DND-41 (cell line): ENCODE data around the gene OR52J3.

Experiments used
- ATAC-seq: fragments of 200-7000 bp; cut with Tn5 transposase; 3 replicates; pipeline ENCODE4 v1.9.1; 2021; ENCODE audit warnings: low read depth; ENCODE audit not compliant: insufficient read depth
- DNase-seq: peaks from one replicate; pipeline ENCODE4 v3.0.0-alpha.2; 2020
- H2AFZ ChIP-seq: 2 replicates; pipeline ENCODE4 v1.6.0; 2012; ENCODE audit warnings: low read depth, low read length
- H3K27ac ChIP-seq: 2 replicates; pipeline ENCODE4 v1.5.1; 2012; ENCODE audit warnings: low read length, inconsistent platforms
- H3K27me3 ChIP-seq: fragments of 200-600 bp; sonication (generic); 2 replicates; pipeline ENCODE4 v1.6.0; 2012; ENCODE audit warnings: low read length, mild to moderate bottlenecking, inconsistent platforms; ENCODE audit not compliant: insufficient read depth, poor library complexity
- H3K36me3 ChIP-seq: 2 replicates; pipeline ENCODE4 v1.5.1; 2012; ENCODE audit warnings: low read length, inconsistent platforms; ENCODE audit not compliant: insufficient read depth
- H3K4me1 ChIP-seq: 2 replicates; pipeline ENCODE4 v1.5.1; 2012; ENCODE audit warnings: mild to moderate bottlenecking, low read length; ENCODE audit not compliant: insufficient read depth
- H3K4me2 ChIP-seq: 2 replicates; pipeline ENCODE4 v1.6.0; 2012; ENCODE audit warnings: mild to moderate bottlenecking, moderate library complexity, low read length, inconsistent platforms; ENCODE audit not compliant: insufficient read depth
- H3K4me3 ChIP-seq, 2 experiments: fragments of 200-600 bp in 1 of 2; shearing (Covaris generic) in 1 of 2; 2 replicates each; pipeline ENCODE4 v1.5.1; 2012 to 2016; ENCODE audit warnings: inconsistent platforms in 2 of 2, low read length in 2 of 2, mild to moderate bottlenecking in 2 of 2, low read depth in 1 of 2, moderate library complexity in 1 of 2
- H3K79me2 ChIP-seq: 2 replicates; pipeline ENCODE4 v1.6.0; 2012; ENCODE audit warnings: low read length, inconsistent platforms; ENCODE audit not compliant: insufficient read depth
- H3K9ac ChIP-seq: 2 replicates; pipeline ENCODE4 v1.6.0; 2012; ENCODE audit warnings: low read depth, mild to moderate bottlenecking, inconsistent platforms, low read length, moderate library complexity
- H3K9me3 ChIP-seq: 2 replicates; pipeline ENCODE4 v1.5.1; 2012; ENCODE audit warnings: low read length, moderate library complexity, mild to moderate bottlenecking, inconsistent platforms; ENCODE audit not compliant: insufficient read depth, severe bottlenecking
- H4K20me1 ChIP-seq: 2 replicates; pipeline ENCODE4 v1.6.0; 2012; ENCODE audit warnings: low read length; ENCODE audit not compliant: insufficient read depth
- CTCF ChIP-seq: IDR thresholded peaks from 2 replicates; pipeline ENCODE4 v1.5.1; 2012; ENCODE audit warnings: borderline replicate concordance, low read length, moderate library complexity, mild to moderate bottlenecking; ENCODE audit not compliant: poor library complexity, severe bottlenecking; ENCODE audit errors: extremely low read depth
- EZH2 ChIP-seq: IDR thresholded peaks from 3 replicates; pipeline ENCODE4 v1.6.1; 2012; ENCODE audit warnings: borderline replicate concordance, low read depth, mild to moderate bottlenecking, moderate library complexity, low read length, inconsistent platforms; ENCODE audit not compliant: severe bottlenecking

OR52J3 gene

DNA sequence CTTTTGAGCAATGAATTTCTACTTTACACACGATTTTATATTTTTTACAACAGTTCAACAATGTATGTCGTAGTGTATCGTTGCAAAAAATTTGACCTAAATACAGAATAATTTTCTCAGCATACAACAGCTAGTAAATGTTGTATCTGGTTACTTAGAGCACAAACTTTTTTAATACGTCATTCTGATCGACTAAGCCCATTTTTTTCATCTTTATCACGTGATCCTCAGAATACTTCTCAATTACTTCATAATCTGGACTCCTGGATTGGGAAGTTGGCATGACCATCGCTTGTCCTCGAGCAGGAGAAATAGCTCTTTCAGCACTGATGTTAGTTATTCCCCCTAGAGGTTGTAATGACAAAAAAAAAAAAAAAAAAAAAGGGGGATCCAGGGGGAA is 35.1 kb upstream of the OR52J3 start:
- no peak overlapping the region for H3K4me2 ChIP-seq
- no peak overlapping the region for H3K4me3 ChIP-seq
- ATAC-seq: no peak
- no peak overlapping the region for H3K27ac ChIP-seq
- no peaks in the 10 kb centered on the region for H3K79me2 ChIP-seq
- no peaks in the 10 kb centered on the region for H3K36me3 ChIP-seq
- DNase-seq: no peak
- no peaks in the 10 kb centered on the region for H3K27me3 ChIP-seq
- no peak for TF ChIP-seq CTCF
- no peak for TF ChIP-seq EZH2
- no peaks in the 10 kb centered on the region for H3K9me3 ChIP-seq
- no peaks in the 10 kb centered on the region for H4K20me1 ChIP-seq
- no peak overlapping the region for H2AFZ ChIP-seq
- no peak overlapping the region for H3K9ac ChIP-seq
- H3K4me1 ChIP-seq: no peaks in the 10 kb centered on the region

DNA sequence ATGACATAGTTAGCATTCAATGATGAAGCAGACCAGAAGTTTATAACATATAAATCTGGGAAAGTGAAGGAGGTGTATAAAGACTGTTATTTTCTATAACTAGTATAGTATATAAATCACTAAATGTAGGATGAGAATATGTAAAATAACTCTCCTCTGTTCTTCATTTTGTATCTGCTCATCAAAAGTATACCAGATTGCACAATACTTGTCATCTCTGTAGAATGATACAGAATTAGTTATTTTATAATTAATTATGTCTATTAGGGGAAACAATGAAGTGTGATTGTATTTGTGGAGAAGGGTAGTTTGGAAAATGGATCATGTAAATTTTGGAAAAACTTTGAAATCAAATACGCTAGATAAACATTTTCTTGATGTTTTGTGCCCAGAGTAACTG is 33.3 kb upstream of the OR52J3 start:
- Histone ChIP-seq H4K20me1 (no peaks in the 10 kb centered on the region), H3K27me3 (no peaks in the 10 kb centered on the region), H3K9ac (no peak overlapping the region), H3K27ac (no peak overlapping the region), H3K79me2 (no peaks in the 10 kb centered on the region), H3K9me3 (no peaks in the 10 kb centered on the region), H3K36me3 (no peaks in the 10 kb centered on the region), H3K4me1 (no peaks in the 10 kb centered on the region), H3K4me3 (no peak overlapping the region), H3K4me2 (no peak overlapping the region), H2AFZ (no peak overlapping the region)
- no peak for DNase-seq
- no peak for ATAC-seq
- TF ChIP-seq CTCF (no peak), EZH2 (no peak)

DNA sequence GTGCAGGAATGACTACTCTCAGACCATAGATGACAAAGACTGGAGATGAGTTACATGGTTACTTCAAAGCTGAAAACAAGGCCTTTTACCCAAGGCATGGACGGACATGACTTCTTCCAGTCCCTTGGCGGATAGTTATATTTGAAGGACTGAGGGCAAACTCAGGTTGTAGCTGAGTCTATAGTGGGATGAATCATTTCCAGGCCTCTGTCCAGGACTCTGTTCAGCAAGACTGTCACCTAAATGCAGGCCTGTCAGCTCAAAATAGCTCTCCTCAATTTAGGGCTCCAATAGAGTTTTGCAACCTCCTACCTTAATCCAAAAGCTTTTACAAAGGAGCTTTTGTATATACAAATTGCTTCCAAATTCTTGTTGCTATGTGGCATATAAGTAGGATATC is 24.3 kb upstream of the OR52J3 start:
- no peak for DNase-seq
- no peak overlapping the region for H3K4me3 ChIP-seq
- no peak overlapping the region for H3K27ac ChIP-seq
- no peak overlapping the region for H2AFZ ChIP-seq
- no peak overlapping the region for H3K4me2 ChIP-seq
- H3K9me3 ChIP-seq: peaks cover 12% of the 10 kb centered on the region
- H4K20me1 ChIP-seq: no peaks in the 10 kb centered on the region
- H3K9ac ChIP-seq: no peak overlapping the region
- H3K27me3 ChIP-seq: no peaks in the 10 kb centered on the region
- TF ChIP-seq CTCF: no peak
- TF ChIP-seq EZH2: no peak
- ATAC-seq: no peak
- no peaks in the 10 kb centered on the region for H3K79me2 ChIP-seq
- no peaks in the 10 kb centered on the region for H3K36me3 ChIP-seq
- no peaks in the 10 kb centered on the region for H3K4me1 ChIP-seq

DNA sequence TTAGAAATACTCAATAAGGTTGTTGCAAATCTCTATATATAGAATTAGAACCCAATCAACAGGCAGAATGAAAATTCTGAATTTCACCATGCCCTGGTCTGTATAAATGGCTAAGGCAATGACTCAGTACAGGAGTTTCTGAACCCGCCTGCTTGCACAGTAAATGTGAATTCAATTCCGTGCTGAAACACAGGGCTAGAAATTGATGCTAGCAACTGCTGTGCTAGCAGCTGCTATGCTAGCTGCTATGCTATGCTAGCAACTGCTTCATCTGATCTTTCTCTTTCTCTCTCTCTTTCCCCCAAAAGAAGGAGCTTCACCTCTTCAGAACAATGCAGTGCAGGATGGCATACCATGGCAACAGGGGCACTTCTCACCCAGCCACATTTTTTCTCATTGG is 9.7 kb upstream of the OR52J3 start:
- Histone ChIP-seq H3K9me3 (no peaks in the 10 kb centered on the region), H2AFZ (no peak overlapping the region), H3K79me2 (no peaks in the 10 kb centered on the region), H3K36me3 (no peaks in the 10 kb centered on the region), H3K27me3 (no peaks in the 10 kb centered on the region), H3K4me1 (no peaks in the 10 kb centered on the region), H4K20me1 (no peaks in the 10 kb centered on the region), H3K4me3 (no peak overlapping the region), H3K4me2 (no peak overlapping the region), H3K9ac (no peak overlapping the region), H3K27ac (no peak overlapping the region)
- TF ChIP-seq CTCF (no peak), EZH2 (no peak)
- ATAC-seq: no peak
- no peak for DNase-seq
